Activated T-cell treated with anti-CD3 and anti-CD28 coated beads for 1 hour (primary cell): ENCODE measurements around the gene ZNF133.
"Not testable (repeated sequence)": the region's sequence is repeated elsewhere in the genome, so short reads cannot be mapped to it uniquely, and the experiment has no call there.

Experiments used
- DNase-seq: peaks from one replicate; pipeline ENCODE4 v3.0.0-alpha.2; 2020; ENCODE audit warnings: low read depth

ZNF133 gene

GRCh38 chr20:18284805-18285533 lies 3.4 kb upstream of the ZNF133 start:
- no peak for DNase-seq

- DNase-seq: no peak
These were observed 797 bp upstream of the ZNF133 start for GRCh38 chr20:18287546-18287914.

- DNase-seq: no peak
These were observed 481 bp downstream of the ZNF133 start for GRCh38 chr20:18288749-18289267.

- DNase-seq: no peak
These were observed 979 bp downstream of the ZNF133 start for GRCh38 chr20:18289306-18289705.

- DNase-seq: no peak
These were observed 11.0 kb downstream of the ZNF133 start for GRCh38 chr20:18299364-18299763.

- no peak for DNase-seq
These were observed 16.3 kb downstream of the ZNF133 start for GRCh38 chr20:18304618-18305017.

GRCh38 chr20:18307301-18307700 lies 19.0 kb downstream of the ZNF133 start:
- DNase-seq: no peak

GRCh38 chr20:18310051-18310450 lies 21.7 kb downstream of the ZNF133 start:
- DNase-seq: no peak

GRCh38 chr20:18310592-18310991 lies 22.3 kb downstream of the ZNF133 start:
- no peak for DNase-seq

- DNase-seq: no peak
These were observed 24.4 kb downstream of the ZNF133 start for GRCh38 chr20:18312723-18313122.

GRCh38 chr20:18313411-18313810 lies 25.1 kb downstream of the ZNF133 start:
- no peak for DNase-seq

- DNase-seq: no peak
These were observed 26.6 kb downstream of the ZNF133 start for GRCh38 chr20:18314786-18315406.

- DNase-seq: no peak
These were observed 27.8 kb downstream of the ZNF133 start for GRCh38 chr20:18316166-18316565.

- no peak for DNase-seq
These were observed 33.0 kb downstream of the ZNF133 start for GRCh38 chr20:18321316-18321715.

- DNase-seq: no peak
These were observed 33.9 kb downstream of the ZNF133 start for GRCh38 chr20:18321976-18322950.

GRCh38 chr20:18323705-18324104 lies 35.4 kb downstream of the ZNF133 start:
- no peak for DNase-seq

GRCh38 chr20:18324596-18325089 lies 36.3 kb downstream of the ZNF133 start:
- no peak for DNase-seq

- no peak for DNase-seq
These were observed 38.7 kb downstream of the ZNF133 start for GRCh38 chr20:18326990-18327389.

- DNase-seq: no peak
These were observed 43.4 kb downstream of the ZNF133 start for GRCh38 chr20:18331694-18332093.

GRCh38 chr20:18349749-18350148 lies 61.4 kb downstream of the ZNF133 start:
- not testable (repeated sequence) for DNase-seq

- no peak for DNase-seq
These were observed 71.5 kb downstream of the ZNF133 start for GRCh38 chr20:18359854-18360253.

- no peak for DNase-seq
These were observed 72.3 kb downstream of the ZNF133 start for GRCh38 chr20:18360635-18361034.
